GM12801 (cell line): ENCODE results near the gene OSBPL7.

Experiments
- TF ChIP-seq, protein P1 (sequence below): IDR thresholded peaks from one replicate; pipeline ENCODE4 v1.5.1; 2011; ENCODE audit warnings: control low read depth; ENCODE audit not compliant: insufficient read length; ENCODE audit errors: extremely low read depth

Gene OSBPL7

DNA sequence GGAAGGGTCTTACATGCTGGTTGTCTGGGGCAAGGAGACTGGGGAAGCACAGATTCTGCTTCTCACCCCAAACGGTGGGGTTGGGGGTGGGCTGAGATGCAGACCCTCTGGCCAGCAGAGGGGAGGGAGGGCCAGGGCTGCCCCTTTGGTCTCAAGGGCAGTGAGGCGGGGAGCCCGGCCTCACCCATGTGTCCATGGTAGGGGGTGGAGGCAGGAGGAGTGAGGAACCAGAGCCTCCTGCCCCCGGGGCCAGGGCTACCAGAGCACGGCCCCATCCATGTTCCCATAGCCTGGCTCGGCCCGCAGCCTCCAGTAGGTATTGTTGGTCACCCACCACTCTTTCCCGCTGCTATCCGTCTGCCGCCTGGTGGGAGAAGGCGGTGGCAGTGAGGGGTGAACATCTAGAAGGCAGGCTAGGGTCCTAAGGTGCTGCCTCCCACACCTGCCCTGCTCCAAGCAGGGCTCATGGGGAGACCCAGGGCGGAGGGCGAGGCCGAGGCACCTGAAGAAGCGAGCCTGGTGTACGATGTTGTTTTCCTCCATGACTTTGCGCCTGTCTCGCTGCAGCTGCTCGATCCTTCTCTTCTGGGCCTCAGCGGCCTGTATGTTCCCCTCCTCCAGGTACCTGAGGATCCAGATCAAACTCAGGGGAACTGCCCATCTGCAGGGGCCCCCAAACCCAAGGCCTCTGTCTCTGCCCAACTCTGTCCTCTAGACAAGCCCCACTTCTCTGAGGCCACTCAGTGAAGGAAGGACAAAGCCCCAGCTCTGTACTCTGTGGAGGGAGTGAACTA lies 13.4 kb downstream of the OSBPL7 start:
- TF ChIP-seq, protein P1, sequence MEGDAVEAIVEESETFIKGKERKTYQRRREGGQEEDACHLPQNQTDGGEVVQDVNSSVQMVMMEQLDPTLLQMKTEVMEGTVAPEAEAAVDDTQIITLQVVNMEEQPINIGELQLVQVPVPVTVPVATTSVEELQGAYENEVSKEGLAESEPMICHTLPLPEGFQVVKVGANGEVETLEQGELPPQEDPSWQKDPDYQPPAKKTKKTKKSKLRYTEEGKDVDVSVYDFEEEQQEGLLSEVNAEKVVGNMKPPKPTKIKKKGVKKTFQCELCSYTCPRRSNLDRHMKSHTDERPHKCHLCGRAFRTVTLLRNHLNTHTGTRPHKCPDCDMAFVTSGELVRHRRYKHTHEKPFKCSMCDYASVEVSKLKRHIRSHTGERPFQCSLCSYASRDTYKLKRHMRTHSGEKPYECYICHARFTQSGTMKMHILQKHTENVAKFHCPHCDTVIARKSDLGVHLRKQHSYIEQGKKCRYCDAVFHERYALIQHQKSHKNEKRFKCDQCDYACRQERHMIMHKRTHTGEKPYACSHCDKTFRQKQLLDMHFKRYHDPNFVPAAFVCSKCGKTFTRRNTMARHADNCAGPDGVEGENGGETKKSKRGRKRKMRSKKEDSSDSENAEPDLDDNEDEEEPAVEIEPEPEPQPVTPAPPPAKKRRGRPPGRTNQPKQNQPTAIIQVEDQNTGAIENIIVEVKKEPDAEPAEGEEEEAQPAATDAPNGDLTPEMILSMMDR: no peak

DNA sequence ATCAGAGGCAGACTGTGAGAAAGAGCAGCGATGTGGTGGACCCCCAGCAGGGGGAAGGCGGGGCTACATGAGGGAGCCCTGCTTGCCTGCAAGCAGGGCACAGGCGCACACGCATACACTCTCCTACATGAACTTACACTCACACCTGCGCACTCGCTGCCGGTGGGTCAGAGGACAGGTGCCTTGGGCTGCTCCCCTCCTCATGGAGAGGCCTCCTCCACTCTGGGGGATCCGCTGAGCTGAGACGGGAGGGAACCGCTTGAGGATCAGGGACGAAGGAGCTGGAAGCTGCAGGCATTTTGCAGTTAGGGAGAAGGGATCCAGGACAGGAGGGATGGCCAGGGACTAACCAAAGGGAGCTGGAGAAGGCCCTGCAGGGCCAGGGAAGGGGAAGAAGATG lies 14.2 kb downstream of the OSBPL7 start:
- TF ChIP-seq, protein P1: no peak

DNA sequence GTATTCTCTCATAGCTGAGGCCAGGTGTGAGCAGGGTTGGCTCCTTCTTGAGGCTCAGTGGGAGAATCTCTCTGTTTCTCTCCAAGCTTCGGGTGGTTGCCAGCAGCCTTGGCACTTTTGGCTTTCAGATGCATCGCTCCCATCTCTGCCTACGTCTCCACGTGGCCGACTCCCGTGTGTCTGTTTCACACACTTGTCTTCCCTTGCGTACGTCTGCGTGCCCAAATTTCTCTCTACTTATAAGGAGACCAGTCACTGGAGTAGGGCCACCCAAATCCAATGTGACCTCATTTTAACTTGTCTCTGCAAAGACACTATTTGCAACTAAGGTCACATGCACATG lies 14.7 kb downstream of the OSBPL7 start:
- TF ChIP-seq, protein P1: no peak

DNA sequence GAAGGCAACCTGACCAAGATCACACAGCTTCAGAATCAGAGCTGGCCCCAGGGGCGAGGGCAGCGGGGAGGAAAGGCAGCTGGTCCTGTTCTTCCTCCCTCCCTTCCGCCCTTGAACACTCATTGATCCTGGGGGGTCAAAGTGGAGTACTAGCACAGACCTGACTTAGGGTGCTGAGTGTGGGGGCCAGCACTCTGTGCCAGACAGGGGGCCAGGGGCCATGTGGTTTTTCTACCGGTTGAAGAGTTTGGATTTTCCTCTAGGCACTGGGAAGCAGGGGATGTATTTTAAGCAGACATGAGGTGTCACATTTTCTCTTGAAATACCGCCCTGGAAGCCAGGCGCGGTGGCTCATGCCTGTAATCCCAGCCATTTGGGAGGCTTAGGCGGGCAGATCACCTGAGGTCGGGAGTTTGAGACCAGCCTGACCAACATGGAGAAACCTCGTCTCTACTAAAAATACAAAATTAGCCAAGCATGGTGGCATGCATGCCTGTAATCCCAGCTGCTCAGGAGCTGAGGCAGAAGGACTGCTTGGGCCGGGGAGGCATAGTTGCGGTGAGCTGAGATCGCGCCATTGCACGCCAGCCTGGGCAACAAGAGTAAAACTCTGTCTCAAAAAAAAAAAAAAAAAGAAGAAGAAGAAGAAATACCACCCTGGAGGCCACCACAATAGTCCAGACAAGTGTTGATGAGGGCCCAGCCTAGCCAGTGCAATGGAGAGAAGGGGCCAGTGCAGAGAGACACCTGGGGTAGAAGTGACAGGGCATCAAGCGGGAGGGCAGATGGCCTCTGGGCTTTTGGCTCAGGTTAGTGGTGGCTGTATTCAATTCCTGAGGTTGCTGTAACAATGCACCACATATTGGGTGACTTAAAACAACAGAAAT lies 15.3 kb downstream of the OSBPL7 start:
- TF ChIP-seq, protein P1: no peak

DNA sequence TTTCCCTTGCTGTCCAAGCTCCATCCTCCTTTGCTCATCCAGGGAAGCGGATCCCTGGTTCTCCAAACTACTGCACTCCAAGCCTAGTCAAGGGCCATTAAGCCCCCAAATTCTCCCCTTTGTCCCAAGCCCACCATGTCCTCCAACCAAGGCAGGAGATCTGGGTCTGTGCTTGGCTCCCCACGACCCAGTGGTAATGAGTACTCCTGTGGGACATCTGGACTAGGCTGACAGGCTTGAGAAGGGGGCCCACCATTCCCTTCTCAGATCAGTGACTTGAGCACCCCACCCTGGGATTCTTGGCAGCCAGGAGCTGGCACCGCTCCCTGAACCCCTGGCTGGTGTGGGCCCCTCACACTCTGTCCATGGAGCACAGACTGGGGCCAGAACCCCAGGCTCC lies 17.1 kb downstream of the OSBPL7 start:
- TF ChIP-seq, protein P1: no peak

DNA sequence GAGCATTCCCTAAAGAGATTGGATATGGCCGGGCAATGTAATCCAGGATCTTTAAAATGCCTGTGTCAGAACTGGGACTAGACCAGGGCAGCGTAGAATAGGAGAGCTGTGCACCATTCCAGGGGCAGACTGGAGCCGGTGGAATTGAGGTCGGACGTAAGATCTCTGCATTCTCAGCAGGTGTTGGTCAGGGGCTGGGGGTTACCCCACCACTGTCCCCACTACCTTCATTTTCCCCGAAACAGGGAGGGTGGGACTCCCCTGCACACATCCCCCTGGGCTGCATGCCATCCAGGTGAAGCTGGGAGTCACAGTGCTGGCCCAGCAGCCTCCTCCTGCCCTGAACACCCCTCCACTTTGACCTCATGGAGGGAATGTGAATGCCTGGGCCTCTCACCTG lies 17.8 kb downstream of the OSBPL7 start:
- TF ChIP-seq, protein P1: no peak

DNA sequence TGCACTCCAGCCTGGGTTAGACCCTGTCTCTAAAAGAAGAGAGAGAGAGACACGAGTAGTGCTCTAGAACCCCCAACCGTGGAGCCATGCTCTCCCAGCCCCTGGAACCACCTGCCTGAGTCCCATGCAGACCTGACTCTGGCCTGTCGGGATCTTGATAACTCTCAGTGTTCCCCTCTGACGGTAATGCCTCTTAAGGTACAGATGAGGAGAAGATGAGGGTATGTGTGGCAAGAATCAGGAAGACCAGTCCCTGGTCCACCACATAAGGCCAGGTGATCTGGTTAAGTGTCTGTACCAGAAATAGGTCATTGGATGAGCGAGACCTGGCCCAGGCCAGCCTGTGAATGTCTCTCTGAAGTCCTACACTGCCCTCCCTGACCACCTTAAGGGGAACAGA lies 18.4 kb downstream of the OSBPL7 start:
- TF ChIP-seq, protein P1: no peak
